ENCODE data around the gene MYO3B.
"Not testable (repeated sequence)": the region's sequence is repeated elsewhere in the genome, so short reads cannot be mapped to it uniquely, and the experiment has no call there.

MYO3B gene

GRCh38 chr2:170185319-170185718, 7.4 kb downstream of the MYO3B start:
- no peak overlapping the region for H3K27ac Mint-ChIP-seq
- no peak overlapping the region for H3K4me3 Mint-ChIP-seq
- no peaks in the 10 kb centered on the region for H3K27me3 Mint-ChIP-seq
- peaks cover 4% of the 10 kb centered on the region for H3K4me1 Mint-ChIP-seq
- H3K36me3 Mint-ChIP-seq = peaks cover 4% of the 10 kb centered on the region
- peaks cover 25% of the 10 kb centered on the region for H3K9me3 Mint-ChIP-seq
- ATAC-seq = no peak

GRCh38 chr2:170189757-170190156, 11.8 kb downstream of the MYO3B start:
- Mint-ChIP-seq H3K27ac (no peak overlapping the region), H3K4me3 (no peak overlapping the region), H3K4me1 (no peaks in the 10 kb centered on the region), H3K36me3 (peaks cover 4% of the 10 kb centered on the region), H3K27me3 (peaks cover 8% of the 10 kb centered on the region), H3K9me3 (peaks cover 32% of the 10 kb centered on the region)
- ATAC-seq = no peak

DNA sequence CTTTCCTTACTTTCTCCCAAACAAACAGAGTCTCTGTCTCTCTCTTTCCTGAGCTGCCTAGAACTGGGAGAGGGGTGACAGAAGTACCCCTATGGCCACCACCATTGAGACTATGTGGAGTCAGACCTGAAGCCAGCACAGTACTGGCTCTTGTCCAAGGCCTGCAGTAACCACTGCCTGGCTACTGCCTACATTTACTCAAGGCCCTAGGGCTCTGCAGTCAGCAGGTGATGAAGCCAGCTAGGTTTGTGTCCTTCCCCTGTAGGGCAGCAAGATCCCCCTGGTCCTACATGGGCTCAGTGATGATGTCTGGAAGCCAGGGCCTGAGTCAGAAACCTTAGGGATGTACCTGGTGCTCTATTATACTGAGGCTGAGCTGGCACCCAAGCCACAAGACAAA, 12.2 kb downstream of the MYO3B start:
- peaks cover 4% of the 10 kb centered on the region for H3K36me3 Mint-ChIP-seq
- H3K27me3 Mint-ChIP-seq = peaks cover 12% of the 10 kb centered on the region
- H3K9me3 Mint-ChIP-seq = peaks cover 32% of the 10 kb centered on the region
- H3K27ac Mint-ChIP-seq = no peak overlapping the region
- H3K4me1 Mint-ChIP-seq = no peaks in the 10 kb centered on the region
- ATAC-seq = peak; percentile 31
- H3K4me3 Mint-ChIP-seq = no peak overlapping the region

DNA sequence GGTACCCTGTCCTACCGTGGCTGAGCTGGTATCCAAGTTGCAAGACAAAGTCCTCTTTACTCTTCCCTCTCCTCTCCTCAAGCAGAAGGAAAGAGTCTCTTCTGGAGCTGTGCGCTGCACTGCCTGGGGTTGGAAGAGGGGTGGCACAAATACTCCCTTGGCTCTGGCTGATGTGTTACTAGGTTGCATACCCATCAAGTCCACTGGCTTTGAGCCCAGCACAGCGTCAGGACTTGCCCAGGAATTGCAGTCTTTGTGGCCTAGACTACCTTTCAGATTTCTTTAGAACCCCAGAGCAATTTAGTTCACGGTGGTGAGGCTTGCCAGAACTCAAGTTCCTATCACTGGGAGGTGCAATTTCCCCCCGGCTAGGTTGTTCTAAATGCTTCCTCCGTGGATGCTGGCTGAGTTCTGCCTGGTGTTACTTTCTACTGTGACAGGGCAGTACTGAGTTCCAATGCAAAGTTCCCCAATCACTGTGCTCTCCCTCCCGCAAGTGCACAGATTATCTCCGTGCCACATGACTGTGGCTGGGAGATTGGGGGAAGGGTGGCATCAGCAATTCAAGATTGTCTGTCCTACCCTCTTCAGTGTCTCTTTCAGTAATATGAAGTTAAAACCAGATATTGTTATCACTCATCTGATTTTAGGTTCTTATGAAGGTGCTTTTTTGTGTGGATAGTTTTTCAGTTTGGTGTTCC, 13.4 kb downstream of the MYO3B start:
- peaks cover 4% of the 10 kb centered on the region for H3K36me3 Mint-ChIP-seq
- no peak for ATAC-seq
- H3K27ac Mint-ChIP-seq = no peak overlapping the region
- no peak overlapping the region for H3K4me3 Mint-ChIP-seq
- H3K4me1 Mint-ChIP-seq = no peaks in the 10 kb centered on the region
- H3K27me3 Mint-ChIP-seq = peaks cover 15% of the 10 kb centered on the region
- peaks cover 25% of the 10 kb centered on the region for H3K9me3 Mint-ChIP-seq

DNA sequence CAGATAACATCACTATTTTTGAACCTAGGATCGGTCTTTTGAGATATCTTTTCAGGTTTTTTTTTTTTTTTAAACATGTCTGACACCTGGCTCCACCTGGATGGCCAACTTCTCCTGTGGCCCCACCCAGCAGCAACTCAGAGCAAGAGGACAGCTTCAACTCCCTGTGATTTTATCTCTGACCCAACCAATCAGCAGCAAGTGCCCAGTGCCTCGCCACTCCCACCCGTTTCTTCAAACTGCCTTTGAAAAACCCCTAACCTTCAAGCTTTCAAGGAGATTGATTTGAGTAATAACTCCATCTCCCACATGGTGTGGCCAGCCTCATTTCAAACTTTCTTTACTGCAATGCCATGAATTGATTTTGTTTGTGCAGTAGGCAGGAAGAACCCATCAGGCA, 19.0 kb downstream of the MYO3B start:
- H3K4me1 Mint-ChIP-seq = no peaks in the 10 kb centered on the region
- no peak for ATAC-seq
- peaks cover 3% of the 10 kb centered on the region for H3K9me3 Mint-ChIP-seq
- H3K4me3 Mint-ChIP-seq = no peak overlapping the region
- peaks cover 22% of the 10 kb centered on the region for H3K27me3 Mint-ChIP-seq
- no peak overlapping the region for H3K27ac Mint-ChIP-seq
- no peaks in the 10 kb centered on the region for H3K36me3 Mint-ChIP-seq

GRCh38 chr2:170201275-170201674, 23.3 kb downstream of the MYO3B start:
- H3K9me3 Mint-ChIP-seq = no peaks in the 10 kb centered on the region
- no peaks in the 10 kb centered on the region for H3K4me1 Mint-ChIP-seq
- peaks cover 12% of the 10 kb centered on the region for H3K27me3 Mint-ChIP-seq
- no peak overlapping the region for H3K27ac Mint-ChIP-seq
- ATAC-seq = no peak
- H3K36me3 Mint-ChIP-seq = no peaks in the 10 kb centered on the region
- H3K4me3 Mint-ChIP-seq = no peak overlapping the region

DNA sequence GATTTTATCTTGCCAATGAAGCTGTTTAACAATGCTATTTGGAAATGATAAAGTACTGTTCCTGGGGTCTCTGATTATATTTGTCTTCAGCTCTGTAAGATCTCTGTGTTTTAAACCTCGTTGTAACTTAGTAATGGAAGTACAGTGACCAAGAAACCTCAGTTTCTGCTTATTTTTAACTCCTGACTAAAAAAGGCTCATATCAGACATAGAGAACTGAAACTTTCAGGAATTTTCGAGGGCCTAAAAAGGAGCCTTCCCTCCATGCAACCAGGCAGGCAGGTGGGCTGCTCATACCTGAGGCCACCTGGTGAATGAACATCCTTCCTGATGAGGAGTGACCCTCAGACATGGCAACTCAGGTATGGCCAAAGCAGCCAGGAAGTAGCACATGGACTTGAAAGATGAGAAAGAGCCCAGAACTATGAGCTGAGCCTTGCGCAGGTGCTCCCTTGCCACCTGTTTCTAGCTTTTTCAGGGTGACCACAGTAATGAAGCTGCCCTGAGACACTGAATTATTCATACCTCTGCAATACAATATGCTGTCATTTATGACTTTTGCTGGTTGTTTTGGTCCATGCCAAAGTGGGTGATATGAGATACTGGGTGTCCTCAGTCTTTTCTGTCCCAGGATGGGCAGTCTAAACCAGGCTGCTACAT, 23.9 kb downstream of the MYO3B start:
- Mint-ChIP-seq H3K9me3 (no peaks in the 10 kb centered on the region), H3K36me3 (no peaks in the 10 kb centered on the region), H3K4me1 (no peaks in the 10 kb centered on the region), H3K27ac (no peak overlapping the region), H3K27me3 (peaks cover 16% of the 10 kb centered on the region), H3K4me3 (no peak overlapping the region)
- ATAC-seq = no peak

DNA sequence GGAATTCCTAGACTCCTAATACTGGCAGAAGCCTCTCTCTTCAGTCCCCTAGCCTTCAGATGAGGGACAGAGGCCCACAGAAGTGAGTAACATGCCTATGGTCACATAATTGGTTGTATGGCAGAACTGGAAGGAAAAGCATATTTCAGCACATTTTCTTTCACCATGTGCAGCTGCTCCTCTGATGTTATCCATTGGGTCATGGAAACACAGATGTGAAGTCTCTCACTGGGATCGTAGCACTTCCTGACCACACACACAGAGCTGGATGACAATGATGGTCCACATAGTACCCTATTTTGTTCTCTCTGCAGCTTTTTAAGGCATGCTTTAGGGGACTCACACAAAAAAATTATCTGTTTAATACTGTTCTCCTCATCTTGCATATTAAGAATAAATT, 24.5 kb downstream of the MYO3B start:
- Mint-ChIP-seq H3K27me3 (peaks cover 13% of the 10 kb centered on the region), H3K4me1 (no peaks in the 10 kb centered on the region), H3K27ac (no peak overlapping the region), H3K4me3 (no peak overlapping the region), H3K36me3 (no peaks in the 10 kb centered on the region), H3K9me3 (no peaks in the 10 kb centered on the region)
- ATAC-seq = no peak

DNA sequence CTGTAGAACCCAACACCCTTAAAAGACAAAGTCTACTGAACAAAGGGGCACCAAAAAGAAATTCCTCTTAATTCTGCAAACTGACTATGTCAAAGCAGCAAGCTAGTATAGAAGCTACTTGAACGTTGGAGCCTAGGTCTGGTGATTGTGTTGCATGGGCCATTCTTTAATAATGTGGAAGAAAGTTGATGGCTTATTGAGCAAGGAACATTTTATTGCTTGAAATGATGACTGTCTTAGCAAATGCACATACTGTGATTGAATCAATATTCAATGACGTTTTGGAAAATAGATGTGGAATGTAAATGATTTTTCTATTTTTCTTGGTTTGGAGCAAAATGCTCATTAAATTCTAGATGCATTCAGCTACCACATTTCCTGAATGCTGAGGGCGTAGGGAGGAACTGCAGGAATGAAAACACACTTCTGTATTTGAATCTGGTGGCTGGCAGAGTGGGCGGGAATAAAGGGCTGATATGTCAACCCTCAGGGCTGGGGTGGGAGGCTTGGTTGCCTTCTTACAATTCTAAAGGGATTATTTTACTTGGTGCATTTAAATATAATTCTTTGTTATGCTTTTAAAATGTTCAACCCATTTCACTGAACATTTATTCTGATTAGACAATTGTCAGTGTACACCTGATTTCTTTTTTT, 26.5 kb downstream of the MYO3B start:
- no peak overlapping the region for H3K27ac Mint-ChIP-seq
- H3K27me3 Mint-ChIP-seq = peaks cover 9% of the 10 kb centered on the region
- no peaks in the 10 kb centered on the region for H3K9me3 Mint-ChIP-seq
- no peaks in the 10 kb centered on the region for H3K4me1 Mint-ChIP-seq
- ATAC-seq = no peak
- no peaks in the 10 kb centered on the region for H3K36me3 Mint-ChIP-seq
- H3K4me3 Mint-ChIP-seq = no peak overlapping the region

DNA sequence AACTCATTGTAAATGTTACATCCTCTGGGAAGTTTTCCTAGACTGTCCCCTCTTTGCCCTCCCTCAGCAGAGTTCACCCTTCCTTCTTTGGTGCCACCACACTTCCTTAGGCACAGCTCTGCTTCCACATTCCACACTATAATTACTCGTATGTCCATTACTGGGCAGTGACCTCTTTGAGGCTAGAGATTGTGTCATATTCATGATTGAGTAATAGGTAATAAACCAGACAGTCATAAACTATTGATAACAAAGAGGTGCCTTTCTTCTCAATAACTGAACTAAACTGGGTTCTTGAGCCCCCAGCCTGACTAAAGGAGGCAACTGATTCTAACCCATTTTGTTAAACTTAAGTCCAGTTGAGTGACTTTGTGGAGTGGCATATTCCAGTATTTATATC, 28.3 kb downstream of the MYO3B start:
- ATAC-seq = no peak
- Mint-ChIP-seq H3K4me1 (no peaks in the 10 kb centered on the region), H3K36me3 (no peaks in the 10 kb centered on the region), H3K27ac (no peak overlapping the region), H3K4me3 (no peak overlapping the region), H3K9me3 (peaks cover 3% of the 10 kb centered on the region), H3K27me3 (peaks cover 9% of the 10 kb centered on the region)

GRCh38 chr2:170206805-170207407, 29.0 kb downstream of the MYO3B start:
- Mint-ChIP-seq H3K36me3 (no peaks in the 10 kb centered on the region), H3K4me3 (no peak overlapping the region), H3K9me3 (peaks cover 3% of the 10 kb centered on the region), H3K4me1 (no peaks in the 10 kb centered on the region), H3K27ac (no peak overlapping the region), H3K27me3 (peaks cover 9% of the 10 kb centered on the region)
- ATAC-seq = no peak

DNA sequence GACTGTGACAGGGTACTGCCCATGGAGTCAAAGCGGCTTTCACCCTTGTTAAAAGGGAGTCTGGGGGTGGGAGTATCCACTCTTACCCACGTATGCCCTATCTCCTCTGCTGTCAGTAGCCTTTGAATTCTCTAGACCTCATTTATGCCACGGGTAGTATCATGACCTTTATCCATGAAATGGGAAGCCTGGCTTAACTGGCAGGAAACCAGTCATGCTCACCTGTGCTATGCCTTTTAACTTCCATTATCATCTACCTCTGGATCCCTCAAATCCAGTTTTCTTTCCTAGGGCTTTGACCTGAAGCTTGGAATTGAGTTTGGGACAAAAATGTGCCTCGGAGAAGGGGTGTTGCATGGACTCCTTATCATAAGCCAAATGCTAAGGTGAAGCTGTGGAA, 30.0 kb downstream of the MYO3B start:
- no peak overlapping the region for H3K4me3 Mint-ChIP-seq

GRCh38 chr2:170208967-170209366, 31.0 kb downstream of the MYO3B start:
- H3K4me3 Mint-ChIP-seq = no peak overlapping the region
- ATAC-seq = no peak
- H3K27me3 Mint-ChIP-seq = peaks cover 9% of the 10 kb centered on the region
- peaks cover 3% of the 10 kb centered on the region for H3K9me3 Mint-ChIP-seq
- H3K4me1 Mint-ChIP-seq = peaks cover 5% of the 10 kb centered on the region
- no peak overlapping the region for H3K27ac Mint-ChIP-seq
- no peaks in the 10 kb centered on the region for H3K36me3 Mint-ChIP-seq

More for the DNA sequence above, 30.0 kb downstream of the MYO3B start:
- peaks cover 3% of the 10 kb centered on the region for H3K9me3 Mint-ChIP-seq
- ATAC-seq = no peak
- peaks cover 1% of the 10 kb centered on the region for H3K4me1 Mint-ChIP-seq
- H3K27me3 Mint-ChIP-seq = peaks cover 9% of the 10 kb centered on the region
- no peak overlapping the region for H3K27ac Mint-ChIP-seq
- H3K36me3 Mint-ChIP-seq = no peaks in the 10 kb centered on the region

DNA sequence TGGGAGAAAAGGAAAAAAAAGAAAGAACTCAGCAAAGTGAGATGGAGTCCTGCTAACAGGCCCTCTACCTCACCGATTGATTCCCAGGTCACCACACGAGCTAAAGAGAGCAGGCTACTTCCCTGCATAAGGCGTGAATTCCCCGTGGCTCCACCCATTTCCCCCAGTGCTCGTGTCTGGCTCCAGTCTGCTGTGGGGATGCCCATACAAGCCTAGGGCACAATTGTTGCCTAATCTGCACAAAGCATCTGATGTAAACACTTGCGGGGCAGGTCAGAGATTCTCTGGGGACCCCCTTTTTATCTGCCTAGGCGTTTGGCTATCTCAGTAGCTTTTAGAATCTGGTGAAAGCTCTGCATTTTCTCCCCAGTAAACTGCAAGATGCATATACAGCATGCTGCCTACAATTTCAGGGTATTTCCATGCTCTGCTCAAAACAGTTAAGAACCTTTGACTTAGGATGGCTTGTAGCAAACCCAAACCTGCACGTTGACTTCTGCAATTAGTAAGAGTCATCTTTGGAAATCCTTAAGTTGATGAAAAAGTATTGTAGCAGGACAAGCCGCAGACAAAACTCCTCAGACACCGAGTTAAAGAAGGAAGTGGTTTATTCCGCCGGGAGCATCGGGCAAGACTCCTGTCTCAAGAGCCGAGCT, 34.8 kb downstream of the MYO3B start:
- Mint-ChIP-seq H3K27me3 (no peaks in the 10 kb centered on the region), H3K4me1 (peaks cover 5% of the 10 kb centered on the region), H3K36me3 (no peaks in the 10 kb centered on the region), H3K9me3 (peaks cover 3% of the 10 kb centered on the region), H3K4me3 (no peak overlapping the region), H3K27ac (no peak overlapping the region)
- ATAC-seq = no peak

DNA sequence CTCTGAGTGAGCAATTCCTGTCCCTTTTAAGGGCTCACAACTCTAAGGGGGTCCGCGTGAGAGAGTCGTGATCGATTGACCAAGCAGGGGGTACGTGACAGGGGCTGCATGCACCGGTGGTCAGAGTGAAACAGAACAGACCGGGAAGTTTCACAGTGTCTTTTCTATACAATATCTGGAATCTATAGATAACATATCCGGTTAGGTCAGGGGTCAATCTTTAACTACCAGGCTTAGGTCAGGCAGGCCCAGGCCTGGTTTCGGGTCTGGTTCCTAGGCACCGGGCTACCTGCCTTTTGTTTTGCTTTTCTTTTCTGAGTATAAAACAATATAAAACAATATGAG, 35.3 kb downstream of the MYO3B start:
- not testable (repeated sequence) for H3K27me3 Mint-ChIP-seq, H3K4me3 Mint-ChIP-seq, H3K36me3 Mint-ChIP-seq, ATAC-seq, H3K27ac Mint-ChIP-seq, H3K9me3 Mint-ChIP-seq, H3K4me1 Mint-ChIP-seq

Data from stimulated activated memory B cell treated with anti-CD40 and anti-IgM and Interleukin-4, amounts not matched to agents 10 μg/mL and 1 μg/mL and 100 μg/mL, for 72 hours (primary cell).